Effector CD8-positive, alpha-beta T cell (primary cell): ENCODE data around the gene TBC1D4.

Source experiments
- DNase-seq: peaks from one replicate; lab custom pipeline; 2025; lab: John Stamatoyannopoulos, UW

TBC1D4 gene

GRCh38 chr13:75393839-75394520 lies 88.0 kb downstream of the TBC1D4 start:
- no peak for DNase-seq

DNA sequence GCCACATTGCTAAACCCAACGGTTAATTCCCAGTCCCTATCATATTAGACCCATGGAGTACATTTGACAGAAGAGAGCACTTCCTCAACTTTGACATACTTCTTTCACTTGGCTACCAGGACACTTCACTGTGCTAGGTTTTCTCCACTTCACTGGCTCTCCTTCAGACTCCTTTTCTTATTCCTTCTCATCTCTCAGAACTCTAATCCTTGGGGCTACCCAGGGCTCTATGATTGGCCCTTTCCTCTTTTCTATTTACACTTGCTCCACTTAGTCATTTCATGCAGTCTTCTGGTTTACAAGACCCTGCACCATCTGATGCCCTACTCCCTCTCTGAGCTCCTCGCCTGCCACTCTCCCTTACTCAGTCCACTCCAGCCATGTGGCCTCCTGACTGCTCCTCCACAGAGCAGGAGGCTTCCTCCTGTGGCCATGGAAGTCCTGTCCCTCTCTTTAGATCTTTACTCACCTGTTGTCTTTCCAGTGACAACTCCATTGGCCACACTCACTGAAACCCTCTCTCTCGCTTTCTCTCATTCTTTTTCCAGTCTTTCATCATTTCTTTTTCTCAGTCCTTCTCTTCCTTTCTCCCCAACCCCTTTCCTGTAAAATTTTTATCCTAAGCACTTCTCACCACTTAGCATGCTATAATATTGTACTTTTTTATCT lies 90.4 kb downstream of the TBC1D4 start:
- no peak for DNase-seq

- DNase-seq, result no peak
These were observed 91.7 kb downstream of the TBC1D4 start for GRCh38 chr13:75390229-75390628.

GRCh38 chr13:75385708-75386083 lies 96.3 kb downstream of the TBC1D4 start:
- no peak for DNase-seq

DNA sequence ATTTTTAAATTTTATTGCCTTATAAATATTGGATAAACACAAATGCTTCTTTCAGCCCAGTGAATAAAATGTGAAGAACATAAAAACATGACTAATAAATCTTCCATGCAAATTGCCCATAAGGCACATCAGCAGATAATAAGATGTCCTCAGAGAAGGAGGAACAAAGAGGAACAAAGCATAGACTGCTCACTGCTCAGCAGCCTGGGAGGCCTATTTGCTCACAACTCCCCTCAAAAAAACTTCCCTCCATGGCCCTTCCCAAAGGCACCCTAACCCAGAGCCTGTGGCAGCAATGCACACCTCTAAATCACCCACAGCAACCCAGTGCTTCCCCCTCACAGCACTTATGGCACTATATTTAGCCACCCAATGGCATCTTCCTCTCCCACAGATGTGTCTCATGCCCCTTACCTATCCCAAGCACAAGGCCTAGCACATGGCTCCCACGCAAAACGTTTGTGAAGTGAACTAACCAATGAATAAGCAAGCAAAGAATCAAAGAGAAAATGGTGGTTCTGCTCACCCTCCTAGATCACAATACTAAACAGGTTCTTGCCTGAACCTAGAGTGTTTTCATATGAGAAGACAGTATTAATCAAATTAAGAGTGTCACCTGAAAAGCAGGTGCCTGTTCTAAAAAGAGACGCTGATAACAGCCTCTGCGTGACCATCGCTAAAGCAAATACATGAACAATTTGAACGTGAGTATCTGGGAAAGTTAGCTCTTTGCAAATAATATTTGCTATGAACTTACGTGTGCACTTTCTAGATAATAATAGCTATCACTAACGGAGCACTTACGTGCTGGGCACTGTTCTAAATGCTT lies 96.9 kb downstream of the TBC1D4 start:
- DNase-seq, result no peak

GRCh38 chr13:75383064-75383715 lies 98.8 kb downstream of the TBC1D4 start:
- DNase-seq, result no peak

GRCh38 chr13:75378301-75378700 lies 103.7 kb downstream of the TBC1D4 start:
- DNase-seq, result no peak

DNA sequence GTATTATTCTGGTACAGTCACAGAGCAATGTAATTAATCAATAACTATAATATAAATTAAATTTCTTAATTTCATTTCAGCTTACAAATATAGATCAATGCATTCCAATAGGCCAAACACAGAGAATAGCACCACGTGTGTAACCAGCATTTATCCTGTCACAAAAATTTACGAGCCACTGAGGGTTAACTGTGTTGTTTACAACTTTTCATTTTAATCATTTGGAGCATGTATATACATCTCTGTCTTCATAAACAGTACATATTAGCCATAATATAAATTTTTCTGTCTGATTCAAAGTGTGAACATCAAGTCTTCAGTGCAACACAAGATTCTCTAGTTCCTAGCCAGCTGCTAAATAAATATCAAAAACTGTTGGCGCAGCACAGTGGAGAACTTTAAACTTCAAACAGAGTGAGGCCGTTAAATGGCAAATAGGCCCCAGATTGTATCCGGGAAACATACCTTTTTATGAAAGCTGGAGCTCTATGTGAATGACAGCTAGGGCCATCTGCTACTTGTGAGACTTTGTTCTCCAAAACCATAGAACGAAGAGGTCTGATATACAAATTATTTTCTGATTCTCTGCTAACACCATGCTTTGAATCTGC lies 105.1 kb downstream of the TBC1D4 start:
- no peak for DNase-seq

DNA sequence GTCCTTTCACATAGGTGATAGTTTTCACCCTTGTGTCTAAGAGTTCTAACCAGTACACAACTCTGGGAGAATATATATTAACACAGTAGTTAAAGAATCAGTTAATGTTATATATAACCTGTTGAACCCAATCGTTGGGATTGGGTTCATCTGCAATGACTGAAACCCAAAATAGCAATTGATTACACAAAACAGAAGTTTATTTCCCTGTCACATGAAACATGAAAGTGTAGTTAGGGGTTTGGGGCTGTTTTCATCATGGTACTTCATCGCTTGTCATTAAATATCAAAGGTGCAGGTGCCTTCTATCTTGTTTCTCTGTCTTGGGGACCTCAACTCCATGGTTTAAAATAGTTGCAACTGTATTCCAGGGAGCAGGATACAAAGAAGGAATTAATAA lies 106.6 kb downstream of the TBC1D4 start:
- DNase-seq, result no peak

GRCh38 chr13:75373988-75374387 lies 108.0 kb downstream of the TBC1D4 start:
- no peak for DNase-seq

DNA sequence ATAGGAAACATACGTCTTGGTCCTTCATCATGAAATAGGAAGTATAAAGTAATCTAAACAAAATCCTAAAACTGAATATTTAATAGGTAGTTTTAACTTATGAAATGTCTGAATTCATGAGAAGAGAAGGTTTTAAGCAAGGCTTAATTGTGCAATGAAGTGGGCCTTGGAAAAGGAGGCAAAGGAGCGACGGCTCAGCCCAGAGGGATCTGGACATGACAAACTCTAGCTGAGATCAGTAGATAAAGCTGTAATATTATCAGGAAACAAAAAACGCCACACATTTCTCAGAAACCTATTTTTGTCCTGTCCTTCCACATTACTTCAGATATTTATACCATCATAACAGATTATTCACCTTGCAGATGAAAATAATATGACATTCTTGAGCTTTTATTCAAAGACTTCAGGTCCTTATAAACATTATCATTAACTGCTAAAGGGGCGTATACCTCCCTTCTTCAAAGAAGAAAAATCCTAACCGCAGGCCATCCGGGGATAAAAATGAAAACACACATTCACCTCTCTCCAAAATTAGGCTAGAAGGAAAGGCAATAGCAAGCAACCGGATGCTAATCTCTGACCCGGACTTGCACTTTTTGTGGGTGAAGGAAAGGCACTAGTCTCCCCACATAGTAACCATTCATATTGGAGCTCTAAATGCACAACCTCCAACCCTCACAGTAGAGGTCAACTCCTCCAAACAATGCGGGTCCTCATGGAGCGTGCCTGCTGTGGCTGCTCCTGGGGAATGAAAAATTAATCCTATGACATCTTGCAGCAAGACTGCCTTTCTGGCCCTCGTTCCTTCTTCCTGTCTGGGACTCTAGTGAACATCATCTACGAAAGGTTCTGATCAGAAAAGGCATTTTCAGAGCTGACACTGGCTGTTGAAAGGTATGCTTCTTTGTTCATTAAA lies 108.8 kb downstream of the TBC1D4 start:
- DNase-seq, result no peak

- DNase-seq, result no peak
These were observed 109.5 kb downstream of the TBC1D4 start for GRCh38 chr13:75372517-75372916.

DNA sequence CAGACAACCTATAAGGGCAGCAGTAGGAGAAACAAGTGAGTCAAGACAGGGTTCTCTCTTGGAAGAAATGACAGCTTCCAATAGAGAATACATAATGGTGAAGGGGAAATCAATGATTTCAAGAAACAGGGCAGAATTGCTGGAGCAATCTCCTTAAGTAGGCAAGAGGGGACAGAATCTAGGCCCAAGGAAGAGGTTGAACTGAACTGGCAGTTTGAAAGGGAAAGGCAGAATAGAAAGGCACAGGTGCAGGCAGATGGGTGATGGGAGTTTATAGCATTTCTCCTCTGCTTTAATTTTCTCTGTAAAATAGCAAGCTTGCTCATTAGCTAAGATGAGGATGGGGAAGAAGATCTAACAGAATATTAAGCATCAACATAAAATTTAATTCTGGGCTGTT lies 110.8 kb downstream of the TBC1D4 start:
- no peak for DNase-seq

- no peak for DNase-seq
These were observed 111.2 kb downstream of the TBC1D4 start for GRCh38 chr13:75370774-75371173.

DNA sequence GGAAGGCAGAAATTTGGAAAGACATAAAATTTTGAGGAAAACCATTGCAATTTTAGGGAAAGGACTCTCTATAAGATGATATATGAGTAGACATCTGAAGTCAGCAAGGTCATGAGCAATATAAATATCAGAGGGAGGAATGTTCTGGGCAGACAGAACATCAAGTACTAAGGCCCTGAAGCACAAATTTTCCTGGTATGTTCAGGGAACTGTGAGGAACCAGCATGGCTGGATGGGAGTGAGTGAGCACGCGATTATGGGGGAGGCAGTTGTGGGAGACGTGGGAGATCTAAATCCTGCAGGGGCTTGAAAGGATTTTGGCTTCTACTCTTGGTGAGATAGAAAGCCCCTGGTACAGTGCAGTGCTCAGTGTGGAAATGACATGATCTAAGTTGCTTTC lies 112.0 kb downstream of the TBC1D4 start:
- no peak for DNase-seq

GRCh38 chr13:75368167-75368566 lies 113.8 kb downstream of the TBC1D4 start:
- DNase-seq, result no peak

DNA sequence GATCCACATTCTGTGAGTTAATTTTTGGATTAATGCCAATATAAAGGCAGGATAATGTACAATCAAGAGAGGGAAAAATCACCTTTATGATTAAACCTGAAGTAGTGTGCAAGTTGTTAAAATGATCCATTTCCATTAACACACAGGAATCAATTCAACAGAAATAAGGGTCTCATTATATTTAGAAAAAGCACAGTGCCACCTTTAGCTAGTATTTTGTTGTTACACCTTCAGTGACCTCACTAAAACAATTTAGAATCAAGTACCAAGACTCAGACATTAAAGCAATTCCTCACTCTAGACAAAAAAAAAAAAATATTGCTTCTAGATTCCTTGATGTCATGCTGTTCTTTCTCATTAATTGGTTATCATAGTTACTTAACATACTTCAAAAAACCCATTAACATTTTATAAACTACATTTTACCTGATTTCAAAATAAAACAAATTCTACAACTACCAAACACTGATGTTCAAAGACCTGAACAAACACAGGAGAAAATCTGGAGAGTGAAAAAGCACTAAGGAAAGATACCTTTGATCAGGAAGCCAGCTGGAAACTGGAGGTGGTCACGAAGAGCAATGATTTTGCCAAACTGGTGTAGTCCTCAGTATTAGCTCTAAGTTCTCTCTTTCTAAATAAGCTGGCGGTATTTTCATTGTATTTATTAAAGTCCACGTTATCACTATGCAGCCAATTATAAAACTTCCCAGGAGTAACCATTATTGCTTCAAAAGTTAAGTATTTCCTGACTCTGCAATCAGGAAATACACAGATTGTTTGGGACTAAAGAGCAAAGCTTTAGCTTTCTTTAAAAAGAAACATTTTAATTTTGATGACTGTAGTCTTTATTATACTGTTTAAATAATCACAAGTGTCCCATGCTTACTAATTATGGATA lies 115.3 kb downstream of the TBC1D4 start:
- DNase-seq, result no peak

DNA sequence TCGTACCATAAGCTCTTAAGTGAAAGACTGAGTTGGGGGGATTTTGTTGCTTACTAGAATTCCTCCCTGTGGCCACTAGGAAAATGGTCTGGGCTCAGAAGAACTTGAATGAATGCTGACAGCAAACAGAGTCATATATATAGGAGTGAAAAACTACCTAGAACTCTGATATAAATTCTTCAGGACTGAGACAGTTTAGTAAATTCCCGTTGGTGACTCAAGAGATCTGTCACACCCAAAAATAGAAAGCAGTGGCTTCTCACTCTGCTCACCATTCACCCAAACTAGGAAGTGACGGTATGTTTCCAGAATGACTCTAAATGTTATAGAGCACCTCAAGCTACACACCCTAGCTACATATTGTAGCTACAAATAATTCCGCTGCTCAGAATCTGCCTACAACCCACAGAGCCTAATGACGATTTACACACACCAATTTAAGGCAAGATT lies 116.2 kb downstream of the TBC1D4 start:
- DNase-seq, result no peak

DNA sequence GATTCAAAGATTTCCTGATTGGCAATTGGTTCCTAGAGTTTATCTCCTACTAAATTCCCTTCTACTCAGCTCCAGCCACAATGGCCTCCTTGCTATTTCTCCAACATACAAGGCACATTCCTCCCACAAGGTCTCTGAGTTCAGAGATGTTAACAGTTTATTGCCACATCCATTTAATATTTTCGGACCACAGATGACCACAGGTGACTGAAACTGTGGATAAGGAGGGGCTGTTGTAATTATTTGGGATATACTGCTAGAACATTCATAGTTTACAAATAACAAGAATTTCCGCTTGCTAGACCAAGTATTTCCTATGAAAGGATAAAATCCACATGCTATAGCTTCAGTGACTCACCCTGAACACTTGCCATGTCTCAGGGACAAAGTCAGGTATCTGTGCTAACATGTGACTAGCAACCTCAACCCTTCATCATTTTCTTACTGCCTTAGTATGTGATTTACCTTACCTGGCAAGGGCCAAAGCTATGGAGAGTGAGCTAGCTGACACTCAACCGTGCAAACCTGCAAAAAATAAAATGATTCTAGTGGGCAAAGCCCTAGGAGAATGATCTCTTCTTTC lies 117.7 kb downstream of the TBC1D4 start:
- DNase-seq, result no peak
